Upper lobe of left lung (tissue), 4 donors: ENCODE measurements around the gene AGBL1.

Experiments used
- CTCF ChIP-seq, 6 experiments: fragments of 450-650 bp in 4 of 6; fragments of 200-600 bp in 2 of 6; sonication (generic) in 2 of 6; IDR thresholded peaks; one replicate each; pipeline ENCODE4 v1.5.1; 2016 to 2019; ENCODE audit warnings: antibody characterized with exemption in 6 of 6
- EP300 ChIP-seq, 4 donors: sonication (generic); formaldehyde crosslinking; IDR thresholded peaks; one replicate each; pipeline ENCODE4 v1.5.1; 2017; ENCODE audit warnings: antibody characterized with exemption in 4 of 4, control low read depth in 2 of 4
- POLR2A ChIP-seq, 4 donors: fragments of 450-650 bp; IDR thresholded peaks; one replicate each; pipeline ENCODE4 v1.5.1; 2016 to 2017; ENCODE audit warnings: antibody characterized with exemption in 4 of 4, mild to moderate bottlenecking in 2 of 4

GRCh38 chr15:86706813-86707212, 627.1 kb downstream of the AGBL1 start:
- TF ChIP-seq CTCF (IDR thresholded peaks at IDR 0.05) (no peak), POLR2A (IDR thresholded peaks at IDR 0.05) (no peak), EP300 (IDR thresholded peaks at IDR 0.05) (no peak)
